HEK293T (cell line): Measurements from ENCODE around the gene NEDD4.

Experiments
- CTCF ChIA-PET: fragments of 350-600 bp; formaldehyde crosslinking; extraction: SDS; loops from one replicate; lab custom pipeline; 2021; ENCODE audit warnings: antibody characterized with exemption, inconsistent platforms; lab: Yijun Ruan, JAX
- POLR2A ChIA-PET: fragments of 350-600 bp; formaldehyde crosslinking; extraction: SDS; loops from one replicate; lab custom pipeline; 2020; ENCODE audit warnings: antibody characterized with exemption, inconsistent platforms; lab: Yijun Ruan, JAX
- DNase-seq: peaks from one replicate; pipeline ENCODE4 v3.0.0; 2012; ENCODE audit warnings: mixed read lengths; ENCODE audit errors: extremely low spot score
- ARNT ChIP-seq: fragments of 450-650 bp; IDR thresholded peaks from 2 replicates; pipeline ENCODE4 v1.6.1; 2017; ENCODE audit warnings: mild to moderate bottlenecking
- BHLHE40 ChIP-seq: fragments of 450-650 bp; IDR thresholded peaks from 2 replicates; pipeline ENCODE4 v1.6.1; 2016; ENCODE audit warnings: mild to moderate bottlenecking, moderate library complexity, borderline replicate concordance
- CTBP1 ChIP-seq: fragments of 450-650 bp; IDR thresholded peaks from 2 replicates; pipeline ENCODE4 v1.6.1; 2016; ENCODE audit warnings: borderline replicate concordance
- ELF4 ChIP-seq: fragments of 450-650 bp; IDR thresholded peaks from 2 replicates; pipeline ENCODE4 v1.6.1; 2017; ENCODE audit warnings: antibody characterized with exemption
- FOXA1 ChIP-seq: fragments of 450-650 bp; IDR thresholded peaks from 2 replicates; pipeline ENCODE4 v1.6.1; 2016; ENCODE audit warnings: mild to moderate bottlenecking
- FOXK2 ChIP-seq: fragments of 450-650 bp; IDR thresholded peaks from 2 replicates; pipeline ENCODE4 v1.6.1; 2016; ENCODE audit warnings: mild to moderate bottlenecking
- FOXM1 ChIP-seq: fragments of 450-650 bp; IDR thresholded peaks from 2 replicates; pipeline ENCODE4 v1.6.1; 2017; ENCODE audit warnings: mild to moderate bottlenecking, borderline replicate concordance
- HDGF ChIP-seq: fragments of 450-650 bp; IDR thresholded peaks from 2 replicates; pipeline ENCODE4 v1.6.1; 2017; ENCODE audit warnings: antibody characterized with exemption, borderline replicate concordance
- L3MBTL2 ChIP-seq: fragments of 450-650 bp; conservative IDR thresholded peaks from 2 replicates; pipeline ENCODE4 v1.6.1; 2016; ENCODE audit warnings: mild to moderate bottlenecking
- LEF1 ChIP-seq: fragments of 450-650 bp; IDR thresholded peaks from 2 replicates; pipeline ENCODE4 v1.6.1; 2017; ENCODE audit warnings: mild to moderate bottlenecking, borderline replicate concordance
- NFRKB ChIP-seq: fragments of 450-650 bp; IDR thresholded peaks from 2 replicates; pipeline ENCODE4 v1.6.1; 2016; ENCODE audit warnings: mild to moderate bottlenecking, moderate library complexity
- PKNOX1 ChIP-seq: fragments of 450-650 bp; IDR thresholded peaks from 2 replicates; pipeline ENCODE4 v1.6.1; 2016
- SP1 ChIP-seq: fragments of 450-650 bp; IDR thresholded peaks from 2 replicates; pipeline ENCODE4 v1.6.1; 2017
- SUZ12 ChIP-seq: fragments of 450-650 bp; IDR thresholded peaks from 2 replicates; pipeline ENCODE4 v1.6.1; 2016; ENCODE audit warnings: mild to moderate bottlenecking
- TARDBP ChIP-seq: fragments of 450-650 bp; IDR thresholded peaks from 2 replicates; pipeline ENCODE4 v1.6.1; 2016
- ZNF384 ChIP-seq: fragments of 450-650 bp; IDR thresholded peaks from 2 replicates; pipeline ENCODE4 v1.6.1; 2016

Gene NEDD4

DNA sequence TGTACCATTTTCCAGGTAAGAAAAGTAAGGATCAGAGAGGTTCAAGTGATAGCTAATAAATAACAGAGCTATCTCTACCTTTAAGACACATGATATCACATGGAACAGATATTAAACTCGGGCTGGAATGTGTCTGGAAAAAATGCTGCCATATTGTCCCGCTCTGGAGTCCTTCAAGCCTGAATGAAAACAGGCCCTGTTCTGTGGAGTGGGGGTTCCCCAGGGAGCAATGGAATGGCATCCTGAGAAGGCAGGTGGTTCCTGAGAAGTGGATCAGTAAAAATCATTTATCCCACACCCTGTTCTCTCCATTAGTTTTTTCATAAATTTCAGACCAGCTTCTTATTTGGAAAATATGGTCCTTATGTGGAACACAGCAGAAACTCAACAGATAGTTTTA, 193.2 kb downstream of the NEDD4 start:
- ChIA-PET CTCF (interaction anchor here (1.4 kb wide), 1 partner anchor 151 kb away, joined by 4 read pairs; no protein-coding TSS in a partner anchor), POLR2A (no interaction called here)
- TF ChIP-seq PKNOX1 = no peak
- TF ChIP-seq NFRKB = no peak
- no peak for TF ChIP-seq HDGF
- TF ChIP-seq FOXK2 = no peak
- TF ChIP-seq FOXM1 = no peak
- TF ChIP-seq ARNT = no peak
- no peak for TF ChIP-seq FOXA1
- no peak for DNase-seq

DNA sequence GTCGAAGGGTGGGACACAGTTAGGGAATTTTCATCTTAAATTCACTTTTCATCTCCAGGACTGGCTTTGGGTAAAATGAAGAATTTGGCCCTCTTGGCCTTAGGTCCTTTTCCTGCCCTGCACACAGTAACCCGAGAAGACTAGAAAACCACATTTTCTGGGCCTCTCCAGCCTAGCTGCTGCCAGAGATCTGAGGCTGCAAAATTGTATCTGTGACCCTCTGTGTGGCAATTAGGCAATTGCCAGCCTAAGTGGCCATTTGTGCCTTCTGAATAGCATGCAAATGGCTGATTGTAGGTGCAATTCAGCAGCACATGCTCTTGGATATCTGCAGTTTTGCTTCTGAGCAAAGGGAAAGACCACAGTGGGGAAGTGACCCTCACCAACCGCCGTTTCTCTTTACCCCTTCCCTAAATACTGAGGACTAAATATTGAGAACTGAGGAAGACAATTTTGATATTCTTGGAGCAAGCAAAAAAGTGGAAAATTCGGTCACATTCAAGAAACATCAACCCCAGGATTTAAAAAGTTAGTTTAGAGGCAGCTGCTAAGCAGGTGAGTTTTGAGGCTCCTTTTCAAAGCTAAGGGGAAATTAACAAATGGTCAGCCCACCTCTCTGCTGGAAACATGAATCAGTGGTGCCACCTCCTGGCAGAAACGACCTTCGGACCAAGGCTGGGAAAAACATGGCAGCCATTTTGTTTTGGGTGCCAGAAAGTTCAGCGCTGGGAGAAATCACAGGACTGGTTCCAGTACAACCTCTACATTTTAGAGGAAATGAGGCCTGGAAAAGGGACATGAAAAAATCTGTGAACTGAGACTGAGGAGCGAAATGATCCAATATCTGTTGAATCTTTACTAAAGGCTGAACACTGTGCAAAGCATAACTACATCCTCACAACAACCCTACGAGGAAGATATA, 193.9 kb downstream of the NEDD4 start:
- POLR2A ChIA-PET = no interaction called here
- CTCF ChIA-PET = interaction anchor here (1.4 kb wide), 1 partner anchor 151 kb away, joined by 4 read pairs; no protein-coding TSS in a partner anchor

GRCh38 chr15:55796321-55796965, 197.0 kb downstream of the NEDD4 start:
- ChIA-PET POLR2A (no interaction called here), CTCF (no interaction called here)
- DNase-seq = no peak
- TF ChIP-seq BHLHE40 = no peak
- no peak for TF ChIP-seq PKNOX1
- no peak for TF ChIP-seq NFRKB
- no peak for TF ChIP-seq CTBP1
- no peak for TF ChIP-seq FOXK2
- TF ChIP-seq FOXM1 = no peak
- TF ChIP-seq TARDBP = no peak
- no peak for TF ChIP-seq ZNF384
- no peak for TF ChIP-seq L3MBTL2
- TF ChIP-seq ARNT = no peak
- no peak for TF ChIP-seq ELF4
- no peak for TF ChIP-seq SP1
- no peak for TF ChIP-seq LEF1
- no peak for TF ChIP-seq SUZ12
- no peak for TF ChIP-seq HDGF
- TF ChIP-seq FOXA1 = no peak

More for the DNA sequence above, 193.9 kb downstream of the NEDD4 start:
- peak; percentile 56 for DNase-seq
- TF ChIP-seq SP1 (no peak), FOXA1 (no peak), SUZ12 (no peak), FOXK2 (no peak), FOXM1 (no peak), BHLHE40 (no peak), HDGF (no peak), PKNOX1 (no peak), ELF4 (no peak), TARDBP (no peak), ARNT (no peak), ZNF384 (no peak)

- no peak for DNase-seq
- no peak for TF ChIP-seq FOXK2
- TF ChIP-seq ELF4 = no peak
- TF ChIP-seq L3MBTL2 = no peak
- no peak for TF ChIP-seq NFRKB
- TF ChIP-seq CTBP1 = no peak
- TF ChIP-seq HDGF = no peak
- no peak for TF ChIP-seq TARDBP
- no peak for TF ChIP-seq ZNF384
- no peak for TF ChIP-seq BHLHE40
- no peak for TF ChIP-seq PKNOX1
- TF ChIP-seq ARNT = no peak
- no peak for TF ChIP-seq FOXM1
- TF ChIP-seq SUZ12 = no peak
- TF ChIP-seq LEF1 = no peak
- no peak for TF ChIP-seq SP1
- TF ChIP-seq FOXA1 = no peak
- ChIA-PET POLR2A (no interaction called here), CTCF (no interaction called here)
Observed at GRCh38 chr15:55795031-55795430, 198.4 kb downstream of the NEDD4 start.

GRCh38 chr15:55791551-55792400, 201.6 kb downstream of the NEDD4 start:
- no peak for DNase-seq
- CTCF ChIA-PET = interaction anchor here (1.6 kb wide), 1 partner anchor 16 kb away, joined by 3 read pairs; no protein-coding TSS in a partner anchor
- no peak for TF ChIP-seq L3MBTL2
- no peak for TF ChIP-seq ARNT
- no peak for TF ChIP-seq LEF1
- TF ChIP-seq PKNOX1 = no peak
- POLR2A ChIA-PET = no interaction called here
